ENCODE results near the gene SZT2. TPM values are rescaled to one million over a fixed set of nuclear protein-coding genes. Genes with fewer than 3 reads are reported as not detected.
A peak's percentile ranks its signal among the peaks of the same experiment; 100 is the strongest.

SZT2 gene
- polyA plus RNA-seq, 4 donors = 8.9 to 23.7 (median 19.0) TPM

DNA sequence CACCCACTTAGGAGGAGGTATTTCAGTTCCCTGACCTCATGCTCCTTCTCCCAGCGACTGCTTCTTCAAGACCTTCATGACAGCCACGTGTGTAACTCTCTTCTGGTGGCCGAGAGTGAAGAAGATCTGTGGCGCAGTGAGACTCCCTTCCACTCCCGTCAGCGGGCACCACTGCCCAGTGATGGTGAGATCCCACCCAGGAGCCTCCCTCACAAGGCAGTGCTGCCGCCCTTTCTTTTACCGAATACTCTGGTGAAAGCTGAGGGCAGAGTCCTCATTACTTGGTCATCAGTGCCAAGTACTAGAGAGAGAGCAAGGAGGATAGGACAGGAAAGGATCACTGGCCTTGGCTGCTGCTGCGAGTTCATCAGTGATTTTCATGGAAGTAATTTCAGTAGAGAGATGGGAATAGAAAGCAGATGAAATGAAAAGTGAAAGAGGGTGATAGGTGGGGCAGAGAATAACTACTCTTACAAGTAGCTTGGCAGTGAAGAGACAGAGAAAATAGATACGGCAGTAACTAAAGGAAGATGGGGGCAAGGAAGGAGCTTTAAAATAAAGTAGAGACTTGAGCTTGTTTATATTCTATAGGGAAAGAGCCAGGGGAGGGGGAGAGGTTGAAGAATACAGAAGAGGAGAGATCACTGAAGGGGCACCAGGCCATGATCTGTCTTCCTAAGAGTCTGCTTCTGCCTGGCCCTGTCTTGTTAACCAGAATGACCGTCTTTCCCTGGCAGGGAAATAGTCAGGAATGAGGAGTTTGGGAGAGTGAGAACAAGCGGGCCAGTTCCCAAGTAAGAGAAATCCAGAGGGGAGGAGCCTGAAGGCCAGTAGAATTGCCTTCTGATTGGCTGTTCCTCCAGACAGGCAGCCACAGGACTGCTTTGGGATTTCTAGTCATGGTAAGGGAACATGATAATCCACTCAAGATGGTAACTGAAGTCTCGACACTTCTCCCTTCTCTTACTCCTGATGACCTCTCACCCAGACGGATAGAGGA lies 45.7 kb downstream of the SZT2 start:
- H3K4me3 ChIP-seq (ENCODE audit: low read depth in 1 of 3, low read length in 3 of 3) = no peak overlapping the region
- no peaks in the 10 kb centered on the region for H3K4me1 ChIP-seq (ENCODE audit: control insufficient read depth in 3 of 3, insufficient read depth in 2 of 3, low read depth in 1 of 3, low read length in 2 of 3)
- DNase-seq (no peak), FAIRE-seq (no peak)
- no peaks in the 10 kb centered on the region for H3K27me3 ChIP-seq (ENCODE audit: control insufficient read depth in 3 of 3, insufficient read depth in 3 of 3, low read length in 3 of 3)
- no peaks in the 10 kb centered on the region for H3K9me3 ChIP-seq (ENCODE audit: control insufficient read depth in 2 of 2, insufficient read depth in 1 of 2, low read depth in 1 of 2, low read length in 1 of 2)
- peak overlapping the region in 2 of 3 donors; percentile 5 to 21 for H3K27ac ChIP-seq (ENCODE audit: low read depth in 1 of 3, low read length in 2 of 3)
- peaks cover 12 to 89% (median 31%) of the 10 kb centered on the region in 3 donors for H3K36me3 ChIP-seq (ENCODE audit: control insufficient read depth in 3 of 3, insufficient read depth in 2 of 3, low read depth in 1 of 3, low read length in 3 of 3)
- 71 to 75% (median 74%) methylated on average over 14 of the region's 14 CpGs for WGBS, 3 donors

- peaks cover 12 to 88% (median 25%) of the 10 kb centered on the region in 3 donors for H3K36me3 ChIP-seq (ENCODE audit: control insufficient read depth in 3 of 3, insufficient read depth in 2 of 3, low read depth in 1 of 3, low read length in 3 of 3)
- no peak for DNase-seq
- no peak overlapping the region for H3K27ac ChIP-seq (ENCODE audit: low read depth in 1 of 3, low read length in 2 of 3)
- no peaks in the 10 kb centered on the region for H3K9me3 ChIP-seq (ENCODE audit: control insufficient read depth in 2 of 2, insufficient read depth in 1 of 2, low read depth in 1 of 2, low read length in 1 of 2)
- H3K27me3 ChIP-seq (ENCODE audit: control insufficient read depth in 3 of 3, insufficient read depth in 3 of 3, low read length in 3 of 3) = no peaks in the 10 kb centered on the region
- FAIRE-seq = no peak
- H3K4me1 ChIP-seq (ENCODE audit: control insufficient read depth in 3 of 3, insufficient read depth in 2 of 3, low read depth in 1 of 3, low read length in 2 of 3) = no peaks in the 10 kb centered on the region
- WGBS, 3 donors = 74 to 80% (median 80%) methylated on average over 3 of the region's 3 CpGs
- H3K4me3 ChIP-seq (ENCODE audit: low read depth in 1 of 3, low read length in 3 of 3) = no peak overlapping the region
Observed at GRCh38 chr1:43436371-43436770, 46.7 kb downstream of the SZT2 start.

DNA sequence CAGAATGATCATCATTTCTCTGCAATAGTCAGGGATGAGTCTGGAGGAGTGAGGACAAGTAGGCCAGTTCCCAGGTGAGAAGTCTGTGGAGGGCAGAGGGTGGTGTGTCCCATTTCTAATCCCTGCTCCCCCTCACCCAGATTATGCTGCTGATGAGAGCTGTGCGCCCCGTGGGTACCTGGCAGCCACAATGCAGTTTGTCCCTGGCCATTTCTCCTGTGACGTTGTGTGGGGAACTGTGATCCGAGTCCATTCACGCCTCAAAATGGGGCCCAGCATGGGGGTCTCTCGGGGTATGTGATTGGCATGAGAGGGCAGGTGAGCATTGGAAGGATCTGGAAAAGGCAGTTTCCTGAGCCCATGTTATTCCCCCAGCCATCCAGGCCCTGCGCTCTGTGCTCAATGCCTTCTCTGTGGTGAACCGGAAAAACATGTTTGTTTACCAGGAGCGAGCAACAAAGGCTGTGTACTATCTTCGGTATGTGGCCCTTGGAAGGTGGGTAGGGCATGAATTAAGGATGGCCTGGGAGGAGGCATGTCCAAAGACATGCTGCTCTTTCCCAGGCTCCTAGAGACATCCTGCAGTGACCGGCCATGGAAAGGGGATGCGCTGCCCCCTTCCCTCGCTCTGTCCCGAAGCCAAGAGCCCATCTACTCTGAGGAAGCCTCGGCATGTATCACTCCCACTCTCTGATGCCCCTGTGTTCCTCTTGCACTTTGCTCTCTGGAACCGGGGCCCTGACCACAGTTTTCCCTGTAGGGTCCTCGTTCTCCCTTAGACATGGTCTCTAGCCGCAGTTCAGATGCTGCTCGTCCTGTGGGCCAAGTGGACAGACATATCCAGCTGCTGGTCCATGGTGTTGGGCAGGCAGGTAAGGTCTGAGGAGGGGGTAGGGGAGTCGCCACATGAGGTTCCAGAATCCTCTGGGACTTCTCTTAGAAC lies 47.6 kb downstream of the SZT2 start:
- no peak for FAIRE-seq
- H3K27me3 ChIP-seq (ENCODE audit: control insufficient read depth in 3 of 3, insufficient read depth in 3 of 3, low read length in 3 of 3) = no peaks in the 10 kb centered on the region
- H3K27ac ChIP-seq (ENCODE audit: low read depth in 1 of 3, low read length in 2 of 3) = no peak overlapping the region
- no peaks in the 10 kb centered on the region for H3K4me1 ChIP-seq (ENCODE audit: control insufficient read depth in 3 of 3, insufficient read depth in 2 of 3, low read depth in 1 of 3, low read length in 2 of 3)
- peaks cover 12 to 88% (median 19%) of the 10 kb centered on the region in 3 donors for H3K36me3 ChIP-seq (ENCODE audit: control insufficient read depth in 3 of 3, insufficient read depth in 2 of 3, low read depth in 1 of 3, low read length in 3 of 3)
- no peak overlapping the region for H3K4me3 ChIP-seq (ENCODE audit: low read depth in 1 of 3, low read length in 3 of 3)
- DNase-seq = no peak
- H3K9me3 ChIP-seq (ENCODE audit: control insufficient read depth in 2 of 2, insufficient read depth in 1 of 2, low read depth in 1 of 2, low read length in 1 of 2) = no peaks in the 10 kb centered on the region
- WGBS, 3 donors = 89 to 93% (median 91%) methylated on average over 20 of the region's 20 CpGs

GRCh38 chr1:43438006-43438405 lies 48.3 kb downstream of the SZT2 start:
- no peaks in the 10 kb centered on the region for H3K27me3 ChIP-seq (ENCODE audit: control insufficient read depth in 3 of 3, insufficient read depth in 3 of 3, low read length in 3 of 3)
- H3K27ac ChIP-seq (ENCODE audit: low read depth in 1 of 3, low read length in 2 of 3) = no peak overlapping the region
- H3K36me3 ChIP-seq (ENCODE audit: control insufficient read depth in 3 of 3, insufficient read depth in 2 of 3, low read depth in 1 of 3, low read length in 3 of 3) = peaks cover 11 to 88% (median 19%) of the 10 kb centered on the region in 3 donors
- FAIRE-seq (no peak), DNase-seq (no peak)
- no peaks in the 10 kb centered on the region for H3K4me1 ChIP-seq (ENCODE audit: control insufficient read depth in 3 of 3, insufficient read depth in 2 of 3, low read depth in 1 of 3, low read length in 2 of 3)
- no peaks in the 10 kb centered on the region for H3K9me3 ChIP-seq (ENCODE audit: control insufficient read depth in 2 of 2, insufficient read depth in 1 of 2, low read depth in 1 of 2, low read length in 1 of 2)
- 83 to 96% (median 94%) methylated on average over 3 of the region's 3 CpGs for WGBS, 3 donors
- no peak overlapping the region for H3K4me3 ChIP-seq (ENCODE audit: low read depth in 1 of 3, low read length in 3 of 3)

- DNase-seq = no peak
- Histone ChIP-seq H3K36me3 (ENCODE audit: control insufficient read depth in 3 of 3, insufficient read depth in 2 of 3, low read depth in 1 of 3, low read length in 3 of 3) (peaks cover 10 to 88% (median 20%) of the 10 kb centered on the region in 3 donors), H3K27me3 (ENCODE audit: control insufficient read depth in 3 of 3, insufficient read depth in 3 of 3, low read length in 3 of 3) (no peaks in the 10 kb centered on the region), H3K4me1 (ENCODE audit: control insufficient read depth in 3 of 3, insufficient read depth in 2 of 3, low read depth in 1 of 3, low read length in 2 of 3) (no peaks in the 10 kb centered on the region), H3K27ac (ENCODE audit: low read depth in 1 of 3, low read length in 2 of 3) (no peak overlapping the region), H3K9me3 (ENCODE audit: control insufficient read depth in 2 of 2, insufficient read depth in 1 of 2, low read depth in 1 of 2, low read length in 1 of 2) (no peaks in the 10 kb centered on the region), H3K4me3 (ENCODE audit: low read depth in 1 of 3, low read length in 3 of 3) (no peak overlapping the region)
- no peak for FAIRE-seq
- 95 to 100% (median 95%) methylated on average over 8 of the region's 8 CpGs for WGBS, 3 donors
Observed at GRCh38 chr1:43438576-43438952, 48.9 kb downstream of the SZT2 start.

DNA sequence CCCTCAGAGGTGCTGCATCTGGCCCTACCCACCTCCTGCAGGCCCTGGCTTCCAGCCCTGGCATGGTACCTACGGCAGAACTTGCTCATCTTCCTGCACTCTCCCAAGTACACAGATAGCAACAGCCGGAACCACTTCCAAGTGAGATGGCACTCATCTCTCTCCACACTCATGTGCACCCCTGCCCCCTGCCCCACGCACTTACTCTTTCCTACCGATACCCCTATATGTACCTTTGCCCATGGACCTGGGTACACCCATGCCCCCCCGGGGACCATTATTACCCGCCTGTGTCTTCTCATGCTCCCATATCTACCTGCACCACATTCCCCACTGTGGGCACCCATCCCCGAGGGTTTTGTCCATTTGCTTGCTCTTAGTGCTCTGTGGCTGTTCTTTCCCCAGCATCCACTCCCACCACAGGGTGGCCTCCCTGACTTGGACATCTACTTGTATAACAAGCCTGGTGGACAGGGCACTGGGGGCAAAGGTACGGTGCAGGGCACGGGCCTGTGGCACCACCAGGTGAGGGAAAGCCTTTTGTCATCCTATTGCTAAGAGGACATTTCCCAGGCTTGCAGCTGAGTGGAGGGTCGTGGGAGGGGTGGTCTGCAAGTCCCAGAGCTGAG lies 49.4 kb downstream of the SZT2 start:
- H3K4me1 ChIP-seq (ENCODE audit: control insufficient read depth in 3 of 3, insufficient read depth in 2 of 3, low read depth in 1 of 3, low read length in 2 of 3) = no peaks in the 10 kb centered on the region
- no peaks in the 10 kb centered on the region for H3K9me3 ChIP-seq (ENCODE audit: control insufficient read depth in 2 of 2, insufficient read depth in 1 of 2, low read depth in 1 of 2, low read length in 1 of 2)
- no peak overlapping the region for H3K27ac ChIP-seq (ENCODE audit: low read depth in 1 of 3, low read length in 2 of 3)
- FAIRE-seq (no peak), DNase-seq (no peak)
- H3K36me3 ChIP-seq (ENCODE audit: control insufficient read depth in 3 of 3, insufficient read depth in 2 of 3, low read depth in 1 of 3, low read length in 3 of 3) = peaks cover 8 to 88% (median 17%) of the 10 kb centered on the region in 3 donors
- no peak overlapping the region for H3K4me3 ChIP-seq (ENCODE audit: low read depth in 1 of 3, low read length in 3 of 3)
- 88 to 92% (median 89%) methylated on average over 10 of the region's 10 CpGs for WGBS, 3 donors
- no peaks in the 10 kb centered on the region for H3K27me3 ChIP-seq (ENCODE audit: control insufficient read depth in 3 of 3, insufficient read depth in 3 of 3, low read length in 3 of 3)

DNA sequence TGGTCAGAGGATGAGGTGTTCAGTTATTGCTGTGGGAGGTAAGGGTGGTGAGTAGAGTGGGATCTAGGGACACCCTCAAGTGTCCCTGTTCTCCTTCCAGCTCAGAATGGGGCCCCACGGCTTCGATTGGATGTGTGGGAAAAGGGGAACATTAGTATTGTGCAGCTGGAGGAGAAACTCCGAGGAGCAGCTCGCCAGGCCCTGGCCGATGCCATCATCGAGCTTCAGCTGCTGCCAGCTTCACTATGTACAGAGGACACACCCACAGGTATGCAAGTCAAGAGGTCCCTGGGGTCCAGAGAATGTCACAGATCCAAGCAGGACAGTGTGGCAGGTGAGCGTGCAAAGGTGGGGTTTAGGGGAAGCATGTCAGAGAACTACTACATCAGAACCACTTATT lies 50.1 kb downstream of the SZT2 start:
- no peak for DNase-seq
- Histone ChIP-seq H3K27me3 (ENCODE audit: control insufficient read depth in 3 of 3, insufficient read depth in 3 of 3, low read length in 3 of 3) (no peaks in the 10 kb centered on the region), H3K36me3 (ENCODE audit: control insufficient read depth in 3 of 3, insufficient read depth in 2 of 3, low read depth in 1 of 3, low read length in 3 of 3) (peaks cover 7 to 90% (median 15%) of the 10 kb centered on the region in 3 donors), H3K4me3 (ENCODE audit: low read depth in 1 of 3, low read length in 3 of 3) (no peak overlapping the region), H3K27ac (ENCODE audit: low read depth in 1 of 3, low read length in 2 of 3) (no peak overlapping the region), H3K4me1 (ENCODE audit: control insufficient read depth in 3 of 3, insufficient read depth in 2 of 3, low read depth in 1 of 3, low read length in 2 of 3) (peaks cover 0 to 5% (median 0%) of the 10 kb centered on the region in 3 donors), H3K9me3 (ENCODE audit: control insufficient read depth in 2 of 2, insufficient read depth in 1 of 2, low read depth in 1 of 2, low read length in 1 of 2) (no peaks in the 10 kb centered on the region)
- no peak for FAIRE-seq
- 93 to 96% (median 94%) methylated on average over 7 of the region's 7 CpGs for WGBS, 3 donors

GRCh38 chr1:43440358-43440757 lies 50.7 kb downstream of the SZT2 start:
- H3K27me3 ChIP-seq (ENCODE audit: control insufficient read depth in 3 of 3, insufficient read depth in 3 of 3, low read length in 3 of 3) = no peaks in the 10 kb centered on the region
- 86 to 97% (median 88%) methylated on average over 7 of the region's 7 CpGs for WGBS, 3 donors
- no peak overlapping the region for H3K4me3 ChIP-seq (ENCODE audit: low read depth in 1 of 3, low read length in 3 of 3)
- peaks cover 0 to 11% (median 0%) of the 10 kb centered on the region in 3 donors for H3K4me1 ChIP-seq (ENCODE audit: control insufficient read depth in 3 of 3, insufficient read depth in 2 of 3, low read depth in 1 of 3, low read length in 2 of 3)
- H3K27ac ChIP-seq (ENCODE audit: low read depth in 1 of 3, low read length in 2 of 3) = no peak overlapping the region
- FAIRE-seq = no peak
- peaks cover 10 to 90% (median 15%) of the 10 kb centered on the region in 3 donors for H3K36me3 ChIP-seq (ENCODE audit: control insufficient read depth in 3 of 3, insufficient read depth in 2 of 3, low read depth in 1 of 3, low read length in 3 of 3)
- DNase-seq = no peak
- no peaks in the 10 kb centered on the region for H3K9me3 ChIP-seq (ENCODE audit: control insufficient read depth in 2 of 2, insufficient read depth in 1 of 2, low read depth in 1 of 2, low read length in 1 of 2)
